IPS DF 4.7 (cell line): Measurements from ENCODE around the gene SMG9.

Experiments used
- DNase-seq: peaks from one replicate; pipeline ENCODE4 v3.0.0-alpha.2; 2013; ENCODE audit warnings: low spot score; ENCODE audit errors: extremely low read depth

The SMG9 gene

DNA sequence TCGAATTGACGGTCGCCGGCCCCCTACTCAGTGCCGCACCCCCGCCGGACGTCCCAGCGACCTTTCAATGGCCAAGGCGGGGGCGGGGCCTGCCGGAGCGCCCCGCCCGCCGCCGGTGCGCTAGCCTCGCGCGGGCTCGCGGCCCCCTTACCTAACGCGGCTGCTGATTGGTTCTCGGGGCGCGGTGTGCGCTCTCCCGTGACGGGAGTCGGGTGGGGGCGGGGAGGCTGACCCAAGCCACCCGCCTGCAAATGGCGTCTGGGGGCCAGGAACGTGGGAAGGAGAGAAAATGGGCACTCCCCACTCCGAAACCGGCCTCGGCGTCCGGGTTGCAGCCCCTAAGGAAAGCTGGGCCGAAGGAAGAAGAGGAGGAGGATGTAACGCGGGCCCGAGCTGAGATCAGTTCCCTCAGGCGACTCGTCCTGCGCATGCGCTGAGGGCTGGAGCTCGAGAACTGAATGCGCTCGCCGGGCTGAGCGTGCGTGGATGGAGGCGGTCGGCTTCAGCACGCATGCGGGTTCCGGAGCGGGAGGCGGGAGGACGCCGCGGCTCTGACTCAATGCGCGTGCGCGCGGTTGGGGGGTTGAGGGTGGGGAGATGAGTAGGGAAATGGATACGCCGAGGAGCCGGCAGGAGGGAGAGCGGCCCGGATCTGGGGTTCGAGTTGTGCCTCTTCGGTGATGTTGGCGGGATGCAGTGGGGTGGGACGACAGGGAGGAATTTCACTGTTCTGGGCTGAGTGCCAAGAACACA lies at the start of gene SMG9:
Gene SMG9, minus strand, starts transcription at position 460 of the 753 bp plus-strand sequence. CDS start 4,221 bp downstream, outside the sequence.
- DNase-seq: peak; percentile 68

GRCh38 chr19:43804432-43804831 lies 49.7 kb upstream of the SMG9 start:
- DNase-seq: no peak

DNA sequence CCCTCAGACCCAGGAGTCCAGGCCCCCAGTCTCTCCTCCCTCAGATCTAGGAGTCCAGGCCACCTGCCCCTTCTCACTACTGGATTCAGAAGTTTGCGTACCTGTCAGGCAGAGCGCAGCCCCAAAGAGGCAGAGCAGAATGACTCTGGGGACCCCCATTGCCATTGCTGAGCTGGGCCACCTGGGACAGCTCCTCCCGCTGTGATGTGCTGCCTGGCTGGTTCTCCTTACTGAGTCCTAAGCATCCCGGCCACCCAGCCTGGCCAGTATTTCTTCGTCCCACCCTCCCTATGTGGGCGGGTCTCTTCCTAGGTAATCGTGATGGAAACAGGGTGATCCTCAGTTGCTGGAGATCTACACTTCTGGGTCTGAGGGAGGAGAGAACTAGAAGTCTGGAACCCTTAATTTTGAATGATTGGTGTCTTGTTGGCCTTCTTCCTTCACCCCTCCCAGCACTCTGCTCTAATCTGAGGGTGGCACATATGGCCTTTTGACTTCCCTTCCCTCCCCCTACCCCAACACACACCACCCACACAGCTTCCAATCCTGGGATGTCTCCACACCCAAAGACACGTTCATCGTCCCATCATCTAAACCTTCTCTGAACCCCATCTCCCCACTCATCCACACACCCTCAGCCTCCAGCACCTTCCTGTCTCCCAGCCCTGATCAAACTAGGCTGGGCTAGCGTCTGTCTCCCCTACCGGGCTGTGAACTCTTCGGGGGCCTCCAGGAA lies 47.6 kb upstream of the SMG9 start, which contains the start of gene LYPD5:
Gene LYPD5, minus strand, starts transcription at position 232 of the 736 bp plus-strand sequence. Its CDS starts 67 bp downstream, at position 165.
- DNase-seq: no peak

GRCh38 chr19:43799502-43800142 lies 44.9 kb upstream of the SMG9 start:
- no peak for DNase-seq

DNA sequence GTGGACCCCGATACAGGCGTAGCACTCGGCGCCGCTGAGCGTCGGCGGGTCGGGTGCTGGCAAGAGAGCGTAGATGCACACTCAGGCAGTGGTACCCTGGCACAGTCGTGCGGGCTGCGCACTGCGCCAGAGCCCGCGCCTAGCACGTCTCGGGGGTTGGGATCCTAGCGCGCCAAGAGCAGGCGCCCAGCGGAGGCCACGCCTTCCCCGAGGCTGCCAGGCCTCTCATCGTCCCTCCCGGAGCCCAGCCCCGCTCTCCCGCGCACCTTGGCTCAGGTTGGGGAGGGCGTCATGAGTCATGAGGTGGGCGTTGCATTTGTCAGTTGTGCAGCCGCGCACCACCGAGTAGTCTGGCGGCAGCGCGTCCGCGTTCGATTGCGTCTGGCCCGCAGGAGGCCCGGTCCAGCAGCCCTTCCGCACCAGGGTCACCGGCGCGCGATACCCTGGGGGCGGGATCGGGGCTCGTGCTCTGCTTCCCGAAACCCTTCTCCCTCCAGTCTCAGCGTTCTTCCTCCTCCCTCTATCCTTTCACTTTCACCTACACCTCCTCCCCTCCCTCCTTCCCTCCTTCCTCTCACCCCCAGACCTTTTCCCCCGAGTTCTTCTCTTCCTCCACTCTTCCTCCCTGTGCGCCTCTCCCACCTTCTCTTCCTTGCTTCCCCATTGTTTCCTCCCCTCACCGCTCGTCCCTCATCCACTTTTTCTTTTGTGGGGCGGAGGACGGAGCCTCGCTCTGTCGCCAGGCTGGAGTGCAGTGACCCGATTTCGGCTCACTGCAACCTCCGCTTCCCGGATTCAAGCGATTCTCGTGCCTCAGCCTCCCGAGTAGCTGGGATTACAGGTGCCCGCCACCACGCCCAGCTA lies 44.0 kb upstream of the SMG9 start:
- DNase-seq: no peak

DNA sequence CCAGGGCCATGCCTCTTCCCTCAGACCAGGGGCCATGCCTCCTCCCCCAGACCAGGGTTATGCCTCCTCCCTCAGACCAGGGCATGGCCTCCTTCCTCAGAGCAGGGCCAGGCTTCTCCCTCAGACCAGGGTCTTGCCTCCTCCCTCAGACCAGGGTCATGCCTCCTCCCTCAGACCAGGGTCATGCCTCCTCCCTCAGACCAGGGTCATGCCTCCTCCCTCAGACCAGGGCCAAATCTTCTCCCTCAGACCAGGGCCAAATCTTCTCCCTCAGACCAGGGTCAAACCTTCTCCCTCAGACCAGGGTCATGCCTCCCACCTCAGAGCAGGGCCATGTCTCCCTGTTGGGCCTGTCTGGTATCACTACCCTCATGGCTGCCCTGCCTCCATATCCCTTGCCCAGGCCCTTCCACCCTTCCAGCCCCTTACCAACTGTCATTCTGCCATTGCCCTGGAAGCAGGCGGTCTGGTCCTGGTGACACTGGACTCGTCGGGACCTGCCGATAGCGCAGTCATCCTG lies 43.3 kb upstream of the SMG9 start:
- DNase-seq: no peak

GRCh38 chr19:43797556-43797955 lies 42.8 kb upstream of the SMG9 start:
- DNase-seq: no peak

- DNase-seq: no peak
These were observed 42.4 kb upstream of the SMG9 start for GRCh38 chr19:43797118-43797517.

DNA sequence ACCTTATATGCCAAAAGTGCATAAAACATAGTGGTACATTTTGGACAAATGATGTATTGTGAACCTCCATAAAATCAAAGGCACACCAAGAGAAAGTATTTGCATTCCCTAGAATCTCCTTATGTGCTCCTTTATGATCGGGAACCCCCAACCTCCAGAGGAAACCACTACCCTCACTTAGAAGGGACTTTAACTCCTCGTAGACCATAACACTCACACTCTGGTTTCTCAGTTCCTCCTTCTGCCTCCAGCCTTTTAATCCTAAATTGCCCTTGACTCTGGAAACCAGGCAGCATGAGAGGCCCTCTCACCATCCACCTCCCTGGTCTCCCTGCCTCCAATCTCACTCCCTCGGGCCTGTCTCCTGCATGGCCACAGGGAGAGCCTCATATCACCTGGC lies 35.8 kb upstream of the SMG9 start:
- DNase-seq: no peak

GRCh38 chr19:43789029-43789428 lies 34.3 kb upstream of the SMG9 start:
- DNase-seq: no peak

DNA sequence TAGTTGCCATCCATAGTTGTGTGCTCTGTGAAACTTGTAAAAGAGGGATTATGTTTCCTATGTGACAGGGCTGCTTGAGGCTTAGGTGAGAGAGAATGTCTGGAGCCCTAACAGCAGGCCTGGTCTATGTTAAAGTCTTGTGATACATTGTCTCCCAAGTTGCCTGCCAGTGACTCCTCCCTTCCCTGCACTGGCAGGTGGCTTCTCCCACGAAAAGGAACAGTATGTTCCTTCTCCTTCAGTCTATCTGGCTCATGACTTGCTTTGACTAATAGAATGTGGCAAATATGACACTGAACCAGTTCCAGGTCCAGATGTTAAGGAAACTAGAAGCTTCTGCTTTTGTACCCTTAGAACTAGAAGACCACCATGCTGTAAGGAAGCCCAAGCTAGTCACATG lies 31.9 kb upstream of the SMG9 start:
- DNase-seq: no peak

DNA sequence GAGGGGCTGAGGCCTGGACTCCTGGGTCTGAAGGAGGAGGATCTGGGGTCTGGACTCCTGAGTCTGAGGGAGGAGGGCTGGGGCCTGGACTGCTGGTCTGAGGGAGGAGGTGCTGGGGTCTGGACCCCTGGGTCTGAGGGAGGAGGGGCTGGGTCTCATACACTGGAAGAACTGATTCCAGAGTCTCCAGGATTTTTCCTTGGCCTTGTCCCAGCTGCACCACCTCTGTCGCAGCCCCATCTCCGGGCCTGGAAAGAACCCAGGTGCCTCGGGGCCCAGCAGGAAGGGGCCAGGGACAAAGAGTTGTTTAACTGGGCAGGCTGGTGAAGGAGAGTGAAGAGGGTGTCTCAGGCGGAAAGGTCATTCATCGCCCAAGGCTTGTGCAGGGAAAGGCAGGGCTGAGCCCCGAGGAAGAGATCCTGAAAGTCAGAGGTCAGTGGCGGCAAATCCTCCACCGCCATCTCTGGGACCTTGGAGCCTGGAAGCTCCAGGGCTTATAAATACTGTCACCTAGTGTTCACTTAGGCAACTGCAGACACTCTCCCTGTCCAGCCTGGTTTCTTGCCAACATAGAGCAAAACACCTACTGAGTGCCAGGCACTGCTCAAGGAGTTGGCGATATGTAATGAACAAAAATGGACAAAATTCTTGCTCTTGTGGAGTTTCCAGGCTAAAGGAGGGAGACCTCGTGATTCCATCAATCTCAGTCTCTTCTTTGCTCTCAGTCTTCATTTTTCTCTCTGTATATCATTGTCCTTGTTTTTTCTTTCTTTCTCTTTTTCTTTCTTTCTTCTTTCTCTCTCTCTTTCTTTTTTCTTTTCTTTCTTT lies 30.4 kb upstream of the SMG9 start:
- no peak for DNase-seq

GRCh38 chr19:43784241-43784980 lies 29.6 kb upstream of the SMG9 start:
- DNase-seq: no peak

GRCh38 chr19:43783636-43784035 lies 28.9 kb upstream of the SMG9 start:
- DNase-seq: no peak

DNA sequence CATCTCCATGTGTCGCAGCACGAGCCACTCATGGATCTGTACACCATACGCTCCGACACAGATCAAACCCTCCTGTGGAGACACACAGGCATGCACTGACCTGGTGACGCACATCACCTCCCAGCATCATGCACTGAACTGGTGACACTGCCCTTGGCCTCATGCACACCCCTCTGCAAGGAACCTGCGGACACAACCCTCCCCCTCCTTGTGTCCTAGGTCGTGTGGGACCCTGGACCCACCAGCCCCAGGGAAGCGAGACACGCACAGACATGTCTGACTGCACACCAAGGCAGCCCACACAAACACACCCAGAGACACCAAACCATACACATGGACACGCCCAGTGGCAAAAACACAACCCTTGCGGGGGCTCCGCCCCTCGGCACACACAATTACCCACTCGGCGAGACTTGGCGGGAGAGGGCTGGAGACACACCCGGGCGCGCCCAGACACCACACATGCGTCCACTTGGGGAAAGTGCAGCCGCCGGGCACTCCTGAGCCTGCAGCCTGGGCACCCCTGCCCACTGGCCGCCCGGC lies 28.0 kb upstream of the SMG9 start:
- DNase-seq: no peak

- no peak for DNase-seq
These were observed 27.5 kb upstream of the SMG9 start for GRCh38 chr19:43782311-43782660.

- no peak for DNase-seq
These were observed 27.0 kb upstream of the SMG9 start for GRCh38 chr19:43781630-43782310.

GRCh38 chr19:43780706-43781525 lies 26.2 kb upstream of the SMG9 start, which contains the start of gene KCNN4:
Gene KCNN4 (minus strand): TSS chr19:43780973. CDS start chr19:43780861, 112 bp downstream.
- DNase-seq: no peak
